Stimulated activated CD4-positive, alpha-beta T cell treated with anti-CD3 and anti-CD28 coated beads, Interleukin-1b, Interleukin-23, amount 100 ng/mL, for 1 hour (primary cell): Measurements from ENCODE around the gene RFNG.

Experiments
- DNase-seq, 2 donors: peaks; one replicate each; pipeline ENCODE4 v3.0.0-alpha.2; 2020; ENCODE audit warnings: low read depth in 2 of 2

The RFNG gene

GRCh38 chr17:82089723-82090548 lies 38.3 kb upstream of the RFNG start:
- DNase-seq, result no peak

GRCh38 chr17:82088838-82089722 lies 37.5 kb upstream of the RFNG start:
- DNase-seq, result no peak

GRCh38 chr17:82087961-82088837 lies 36.6 kb upstream of the RFNG start:
- no peak for DNase-seq

- DNase-seq, result no peak
Measured at GRCh38 chr17:82086941-82087906, 35.6 kb upstream of the RFNG start.

- DNase-seq, result no peak
Measured at GRCh38 chr17:82085931-82086764, 34.5 kb upstream of the RFNG start.

DNA sequence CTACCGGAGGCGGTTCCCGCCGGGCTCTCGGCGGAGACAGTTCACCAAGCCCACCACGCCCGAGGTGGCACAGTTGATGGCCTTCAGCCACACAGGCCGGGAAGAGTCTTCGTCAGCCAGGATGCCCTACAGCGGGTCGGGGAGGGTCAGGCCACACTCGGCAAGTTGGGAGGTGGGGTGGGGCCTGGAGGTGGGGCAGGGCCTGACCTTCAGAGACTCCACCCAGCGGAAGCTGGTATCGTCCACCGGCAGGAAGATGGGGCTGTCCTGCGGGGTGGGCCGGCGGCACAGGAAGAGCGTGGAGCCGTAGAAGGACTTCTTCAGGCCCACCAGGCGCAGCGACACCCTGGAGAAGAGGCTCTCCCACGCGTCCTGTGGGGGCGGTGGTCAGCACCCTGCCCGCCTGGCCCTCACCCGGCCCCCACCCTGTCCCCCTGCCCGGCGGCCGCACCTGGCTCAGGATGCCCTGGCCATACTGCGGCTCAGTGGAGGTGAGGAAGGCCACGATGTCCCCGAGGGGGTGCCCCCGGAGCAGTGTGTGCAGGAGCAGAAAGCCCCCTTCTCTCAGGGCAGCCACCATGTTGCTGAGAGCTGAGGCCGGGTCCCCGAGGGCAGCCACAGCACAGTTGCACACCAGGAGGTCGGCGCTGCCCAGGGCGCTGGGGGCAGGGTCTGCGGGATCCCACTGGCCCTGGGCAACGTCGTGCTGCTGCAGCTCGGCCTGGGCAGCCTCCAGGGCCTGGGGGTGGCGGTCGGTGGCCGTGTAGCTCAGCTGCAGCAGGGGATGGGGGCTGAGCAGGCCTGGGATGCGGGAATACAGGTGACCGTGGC lies 33.6 kb upstream of the RFNG start:
- DNase-seq, result no peak

DNA sequence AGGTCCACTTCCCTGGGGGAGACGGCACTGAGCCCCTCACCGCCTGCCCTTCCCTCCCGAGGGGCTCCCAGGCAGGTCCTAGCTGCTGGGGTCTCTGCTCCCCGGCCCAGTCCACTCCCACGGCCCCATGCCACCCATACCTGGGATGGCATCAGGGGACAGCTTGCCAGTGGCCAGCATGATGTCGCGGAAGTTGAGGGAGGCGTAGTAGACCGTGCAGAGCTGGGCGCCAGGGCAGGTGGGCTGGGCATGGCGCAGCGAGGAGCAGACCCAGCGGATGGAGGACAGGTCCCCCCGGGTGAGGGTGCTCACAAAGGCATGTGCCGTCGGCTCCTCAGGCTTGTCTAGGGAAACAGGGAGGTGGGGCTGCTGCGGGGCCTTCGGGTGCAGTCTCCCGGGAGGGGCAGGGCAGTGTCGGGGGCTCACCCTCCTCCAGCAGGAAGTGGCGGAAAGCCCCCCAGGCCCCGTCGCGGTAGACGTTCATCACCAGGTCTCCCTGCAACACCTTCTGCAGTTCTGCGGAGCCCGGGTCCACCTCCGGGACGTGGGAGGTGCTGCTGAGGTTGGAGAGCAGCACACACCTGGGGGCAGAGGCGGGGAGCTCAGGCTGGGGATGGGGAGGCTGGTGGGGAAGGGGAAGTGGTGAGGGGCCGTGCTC lies 32.9 kb upstream of the RFNG start:
- DNase-seq, result no peak

GRCh38 chr17:82083533-82084359 lies 32.1 kb upstream of the RFNG start:
- no peak for DNase-seq

DNA sequence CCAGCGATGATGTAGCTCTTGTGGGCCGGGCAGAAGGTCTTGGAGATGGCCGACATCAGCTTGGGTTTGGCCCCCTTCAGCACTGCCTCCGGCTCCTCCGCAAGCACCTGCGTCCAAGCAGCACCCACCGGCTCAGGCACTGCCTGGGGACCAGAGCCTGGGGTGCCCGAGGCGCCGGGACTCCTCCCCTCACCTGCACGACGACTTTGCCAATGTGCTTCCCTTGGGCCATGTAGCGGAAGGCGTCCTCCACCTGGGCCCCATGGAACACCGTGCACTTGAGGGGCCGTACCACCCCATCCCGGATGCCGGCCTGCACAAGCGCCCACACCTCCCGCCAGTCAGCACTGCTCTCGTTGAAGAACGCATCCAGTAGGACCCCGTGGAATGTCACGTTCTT lies 31.4 kb upstream of the RFNG start:
- DNase-seq, result no peak

DNA sequence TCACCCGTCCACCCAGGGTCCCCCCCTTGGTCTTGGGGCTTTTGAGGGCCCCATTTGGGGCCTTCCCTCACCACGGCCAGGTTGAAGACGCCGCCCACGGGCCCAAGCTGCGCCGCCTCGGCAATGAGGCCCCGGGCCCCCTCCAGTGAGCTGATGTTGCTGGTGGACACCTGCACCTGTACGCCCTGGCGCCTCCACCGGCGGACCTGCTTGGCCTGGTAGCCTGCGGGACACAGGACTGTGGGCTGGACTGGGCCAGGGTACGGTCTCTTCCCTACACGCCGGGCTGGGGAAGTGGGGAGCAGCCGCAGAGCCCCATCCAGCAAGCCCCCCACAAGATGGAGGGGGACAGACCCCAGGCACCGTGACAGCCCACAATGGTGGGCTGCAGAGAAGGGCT lies 30.8 kb upstream of the RFNG start:
- no peak for DNase-seq

DNA sequence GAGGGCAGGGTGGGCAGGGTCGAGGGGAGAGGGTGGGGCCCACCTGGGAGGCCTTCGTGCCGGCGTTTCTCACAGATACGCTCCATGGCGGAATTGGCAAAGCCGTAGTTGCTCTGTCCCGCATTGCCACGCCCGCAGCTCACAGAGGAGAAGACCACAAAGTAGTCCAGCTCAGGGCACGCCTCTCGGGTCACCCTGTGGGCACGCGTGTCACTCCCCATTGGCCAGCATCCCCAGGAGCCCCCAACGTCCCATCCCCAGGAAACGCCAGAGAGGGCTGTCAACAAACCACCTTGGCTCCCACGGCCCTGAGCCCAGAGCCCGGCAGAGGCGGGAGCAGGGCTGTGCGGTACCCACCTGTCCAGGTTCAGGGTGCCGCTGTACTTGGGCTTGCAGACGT lies 30.4 kb upstream of the RFNG start:
- no peak for DNase-seq

DNA sequence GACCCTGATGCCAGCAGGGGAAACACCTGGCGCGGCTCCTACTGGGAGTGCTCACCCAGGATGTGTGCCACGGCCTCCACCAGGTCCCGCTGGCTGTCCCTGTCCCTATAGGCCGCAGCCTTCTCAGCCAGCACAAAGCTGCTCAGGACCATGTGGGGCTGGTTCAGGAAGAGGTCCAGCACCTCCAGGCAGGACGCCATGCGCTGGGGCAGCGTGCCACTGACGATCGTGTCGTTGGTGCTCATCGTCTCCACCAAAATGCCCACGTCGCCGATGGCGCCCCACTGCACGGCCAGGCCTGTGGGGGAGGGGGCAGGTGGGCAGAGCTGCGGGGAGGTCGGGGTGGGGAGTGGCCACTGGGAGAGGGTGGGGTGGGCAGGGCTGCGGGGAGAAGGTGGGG lies 29.9 kb upstream of the RFNG start:
- DNase-seq, result no peak

- DNase-seq, result no peak
Measured at GRCh38 chr17:82080789-82081464, 29.3 kb upstream of the RFNG start.

DNA sequence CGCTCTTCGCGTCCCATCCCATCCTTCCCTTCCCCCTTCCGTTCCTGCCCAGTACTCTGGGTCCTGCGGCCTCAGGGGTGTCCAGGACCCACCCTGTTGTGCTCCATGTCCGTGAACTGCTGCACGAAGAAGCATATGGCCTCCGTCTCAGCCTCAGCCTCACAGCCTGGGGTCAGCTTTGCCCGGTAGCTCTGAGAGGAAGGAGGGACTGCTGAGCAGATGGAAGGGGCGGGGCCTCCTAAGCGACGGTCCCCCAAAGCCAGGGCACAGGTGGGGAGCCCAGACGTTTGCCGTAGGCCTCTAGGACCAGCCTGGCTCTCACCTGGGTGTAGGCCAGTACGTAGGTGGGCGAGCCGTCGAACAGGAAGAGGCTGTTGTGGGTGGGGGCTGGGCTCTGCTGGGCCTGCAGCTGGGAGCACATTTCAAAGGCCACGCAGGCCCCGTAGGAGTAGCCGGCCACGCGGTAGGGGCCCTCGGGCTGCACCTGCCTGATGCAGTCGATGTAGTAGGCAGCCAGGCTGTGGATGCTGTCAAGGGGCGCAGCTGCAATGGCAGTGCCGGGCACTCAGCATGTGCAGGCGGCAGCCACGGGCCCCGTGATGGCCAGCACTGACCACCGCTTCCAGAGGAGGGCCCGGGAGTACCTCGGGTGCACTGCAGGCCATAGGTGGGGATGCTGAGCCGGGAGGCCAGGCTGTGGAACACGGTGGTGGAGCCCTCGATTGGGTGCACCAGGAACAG lies 28.6 kb upstream of the RFNG start:
- no peak for DNase-seq

DNA sequence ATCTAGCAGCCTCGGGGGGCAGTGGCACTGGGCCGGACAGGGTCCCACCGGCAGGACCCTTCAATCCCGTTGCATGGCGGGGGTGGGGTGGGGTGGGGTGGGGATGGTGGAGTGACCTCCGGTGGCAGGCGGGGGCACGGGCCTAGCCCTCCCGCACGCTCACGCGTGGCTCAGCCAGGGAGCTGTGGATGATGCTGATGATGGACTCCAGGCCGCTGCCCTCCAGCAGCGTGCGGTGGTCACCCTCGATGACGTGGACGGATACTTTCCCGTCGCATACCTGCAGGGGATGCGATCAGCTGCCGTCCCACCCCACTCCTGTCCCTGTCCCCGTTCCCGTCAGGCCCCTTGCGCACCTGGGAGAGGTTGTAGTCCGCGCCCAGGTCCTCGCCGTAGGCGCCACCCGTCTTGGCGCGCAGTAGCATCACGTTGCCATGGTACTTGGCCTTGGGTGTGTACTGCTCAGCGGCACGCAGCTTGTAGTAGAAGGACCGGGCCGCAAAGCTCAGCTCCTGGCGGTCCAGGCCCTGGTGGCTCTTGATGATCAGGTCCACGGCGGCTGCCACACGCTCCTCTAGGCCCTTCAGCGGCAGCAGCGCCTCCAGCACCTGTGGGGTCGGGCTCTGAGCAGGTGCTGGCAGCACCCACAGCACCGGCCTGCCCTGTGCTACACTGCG lies 27.5 kb upstream of the RFNG start:
- DNase-seq, result no peak

- no peak for DNase-seq
Measured at GRCh38 chr17:82078433-82078832, 26.8 kb upstream of the RFNG start.
